Astrocyte of the hippocampus (primary cell): ENCODE results near the gene TMOD3.
A peak's percentile ranks its signal among the peaks of the same experiment; 100 is the strongest.
"Not testable (repeated sequence)": the region's sequence is repeated elsewhere in the genome, so short reads cannot be mapped to it uniquely, and the experiment has no call there.

ENCODE experiments used
- DNase-seq: peaks from one replicate; pipeline ENCODE4 v3.0.0; 2011; ENCODE audit warnings: low read depth, low spot score

TMOD3 gene

DNA sequence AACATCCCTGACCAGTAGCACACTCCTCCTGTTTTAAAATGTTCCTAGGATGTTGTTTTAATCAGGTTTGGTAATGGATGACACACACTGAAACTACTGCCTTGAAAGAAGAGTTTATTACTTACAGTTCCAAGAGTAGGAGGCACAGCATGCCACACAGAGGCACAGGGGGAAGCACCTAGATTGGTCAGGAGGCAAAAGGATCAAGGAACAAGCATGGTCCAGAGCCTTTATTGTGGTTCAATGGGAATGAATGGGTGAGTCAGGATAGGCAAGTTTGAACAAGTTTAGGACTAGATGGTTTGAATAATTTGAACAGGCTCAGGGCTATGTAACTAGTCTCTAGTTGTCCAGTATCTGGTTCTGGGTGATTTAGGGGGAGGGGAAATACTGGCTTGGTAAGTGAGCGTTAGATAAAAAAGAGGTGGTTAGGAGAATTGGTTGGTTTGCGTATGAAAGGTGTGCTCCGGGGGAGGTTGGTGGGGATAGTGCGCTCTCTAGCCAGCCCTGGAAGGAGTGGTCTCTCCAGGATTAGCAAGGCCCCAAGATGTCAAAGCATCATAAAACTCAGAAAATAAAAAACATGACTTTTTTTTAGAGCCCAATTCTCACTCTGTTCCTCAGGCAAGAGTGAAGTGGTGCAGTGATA is 35.1 kb downstream of the TMOD3 start:
- peak; percentile 53 for DNase-seq

DNA sequence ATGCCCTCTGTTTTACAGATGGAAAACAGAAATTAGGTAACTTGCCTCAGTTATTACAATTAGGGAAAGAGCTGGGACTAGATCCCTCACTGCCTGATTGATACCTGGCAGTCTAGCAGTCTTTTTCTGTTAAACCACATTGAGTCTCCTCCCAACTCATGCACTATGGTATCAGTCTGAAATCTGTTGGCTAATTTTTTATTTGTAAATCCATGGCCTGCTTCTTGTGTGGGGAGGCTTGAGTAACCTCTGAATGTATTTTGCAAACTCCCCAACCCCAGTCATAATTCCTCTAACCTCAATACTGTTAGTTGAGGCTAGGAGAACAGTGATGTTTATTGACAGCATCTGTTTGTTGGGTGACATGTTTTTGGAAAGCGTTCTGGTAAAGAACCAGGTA is 35.9 kb downstream of the TMOD3 start:
- DNase-seq = no peak

DNA sequence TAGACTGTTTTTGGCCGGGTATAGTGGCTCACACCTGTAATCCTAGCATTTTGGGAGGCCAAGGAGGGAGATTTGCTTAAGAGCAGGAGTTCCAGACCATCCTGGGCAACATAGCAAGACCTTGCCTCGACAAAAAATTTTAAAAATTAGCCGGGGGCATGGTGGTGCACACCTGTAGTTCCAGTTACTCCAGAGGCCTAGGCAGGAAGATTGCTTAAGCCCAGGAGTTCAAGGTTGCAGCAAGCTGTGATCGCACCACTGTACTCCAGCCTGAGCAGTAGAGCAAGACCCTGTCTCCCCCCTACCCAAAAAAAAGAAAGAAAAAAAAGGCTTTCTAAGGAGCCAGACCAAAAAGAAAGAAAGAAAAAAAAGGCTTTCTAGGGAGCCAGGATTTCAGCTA is 36.7 kb downstream of the TMOD3 start:
- DNase-seq = no peak

DNA sequence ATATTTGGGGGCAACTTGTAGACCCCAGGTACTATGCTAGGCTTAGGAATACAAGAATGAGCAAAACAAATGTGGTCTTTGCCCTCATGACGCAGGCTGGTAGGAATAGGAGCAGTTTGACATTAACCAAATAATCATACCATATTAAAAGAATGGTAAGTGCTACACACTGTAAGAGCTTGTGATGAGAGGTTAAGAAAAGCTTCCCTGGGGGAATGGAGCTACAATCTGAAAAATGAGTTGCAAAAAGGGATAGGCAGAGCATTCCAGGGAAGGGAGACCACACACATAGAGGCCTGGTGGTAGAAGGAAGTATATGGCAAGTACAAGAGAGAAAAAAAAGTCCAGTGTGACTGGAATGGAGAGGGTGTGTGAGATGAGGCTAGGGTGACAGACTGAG is 37.3 kb downstream of the TMOD3 start:
- DNase-seq = no peak

DNA sequence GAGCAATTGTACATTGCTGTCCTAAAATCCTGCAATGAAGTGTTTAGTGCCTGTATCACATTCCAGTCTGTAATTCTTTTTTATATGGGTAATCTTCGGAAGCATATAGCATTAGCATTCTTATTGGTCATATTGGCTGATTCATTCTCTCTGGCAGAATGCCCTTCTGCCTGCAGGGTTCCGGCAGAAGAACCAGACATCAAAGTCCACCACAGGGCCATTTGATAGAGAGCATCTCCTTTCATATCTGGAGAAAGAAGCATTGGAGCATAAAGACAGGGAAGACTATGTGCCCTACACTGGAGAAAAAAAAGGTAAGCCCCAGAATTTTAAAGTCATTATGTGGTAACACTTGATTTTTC is 39.6 kb downstream of the TMOD3 start:
- peak; percentile 67 for DNase-seq

DNA sequence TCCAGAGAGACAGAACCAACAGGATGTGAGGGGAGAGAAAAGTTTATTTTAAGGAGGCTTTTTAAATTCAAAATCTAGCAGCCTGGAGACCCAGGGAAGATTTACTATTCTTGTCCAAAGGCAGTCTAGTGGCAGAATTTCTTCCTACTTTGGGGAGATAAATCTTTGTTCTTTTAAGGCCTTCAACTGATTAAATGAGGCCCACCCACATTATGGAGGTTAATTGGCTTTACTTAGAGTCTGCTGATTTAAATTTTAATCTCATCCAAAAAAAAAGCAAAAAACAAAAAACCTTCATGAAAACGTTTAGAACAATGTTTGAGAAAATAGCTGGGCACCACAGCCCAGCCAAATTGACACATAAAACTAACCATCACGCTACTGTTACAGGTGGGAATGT is 41.3 kb downstream of the TMOD3 start:
- no peak for DNase-seq

DNA sequence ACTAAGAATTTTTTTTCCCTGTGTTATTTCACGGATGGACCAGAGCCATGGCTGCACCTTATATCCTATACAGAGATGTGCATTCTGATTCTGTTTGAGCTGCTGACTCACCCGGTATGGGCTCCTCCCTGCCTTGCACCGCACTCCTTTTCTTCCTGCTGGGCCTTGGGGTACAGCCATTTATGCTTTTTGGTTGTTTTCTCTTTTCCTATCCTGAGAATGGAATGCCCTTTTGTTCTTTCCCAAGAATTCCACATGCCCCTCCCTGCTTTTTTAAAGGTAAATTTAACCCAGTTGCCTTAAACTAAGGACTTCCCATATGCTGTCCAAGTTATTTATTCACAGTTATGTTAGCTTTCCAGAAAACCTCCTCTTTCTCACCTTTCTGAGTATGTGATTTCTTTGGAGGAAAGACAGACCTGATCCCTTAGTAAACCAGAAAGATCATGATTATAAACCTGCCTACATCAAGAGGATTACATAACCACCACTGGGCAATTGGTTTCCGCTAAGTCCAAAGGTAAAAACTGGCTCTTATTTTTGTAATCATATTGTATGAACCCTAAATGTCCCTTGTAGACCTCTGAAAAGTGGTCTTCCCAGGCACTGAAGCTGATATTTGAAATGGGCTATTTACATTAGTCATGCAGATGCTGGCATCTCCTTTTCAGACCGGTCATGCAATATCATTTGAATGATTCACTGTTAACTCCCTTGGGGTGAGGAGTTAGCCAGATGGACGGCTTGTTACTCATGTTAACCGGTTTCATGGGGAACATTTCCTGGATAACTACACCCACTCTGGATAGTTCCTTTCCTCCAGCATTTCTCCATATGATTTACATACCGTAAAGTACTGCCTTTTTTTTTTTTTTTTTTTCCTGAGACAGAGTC is 45.5 kb downstream of the TMOD3 start:
- peak; percentile 90 for DNase-seq

DNA sequence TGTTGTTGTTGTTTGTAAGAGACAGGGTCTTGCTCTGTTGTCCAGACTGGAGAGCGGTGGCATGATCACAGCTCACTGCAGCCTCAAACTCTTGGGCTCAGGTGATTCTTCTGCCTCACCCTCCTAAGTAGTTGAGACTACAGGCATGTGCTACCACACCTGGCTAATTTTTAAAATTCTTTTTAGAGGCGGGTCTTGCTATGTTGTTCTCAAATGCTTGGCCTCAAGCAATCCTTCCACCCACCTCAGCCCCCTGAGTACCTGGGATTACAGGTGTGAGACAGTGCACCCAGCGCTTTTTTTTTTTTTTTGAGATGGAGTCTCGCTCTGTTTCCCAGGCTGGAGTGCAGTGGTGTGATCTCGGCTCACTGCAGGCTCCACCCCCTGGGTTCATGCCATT is 46.7 kb downstream of the TMOD3 start:
- no peak for DNase-seq

DNA sequence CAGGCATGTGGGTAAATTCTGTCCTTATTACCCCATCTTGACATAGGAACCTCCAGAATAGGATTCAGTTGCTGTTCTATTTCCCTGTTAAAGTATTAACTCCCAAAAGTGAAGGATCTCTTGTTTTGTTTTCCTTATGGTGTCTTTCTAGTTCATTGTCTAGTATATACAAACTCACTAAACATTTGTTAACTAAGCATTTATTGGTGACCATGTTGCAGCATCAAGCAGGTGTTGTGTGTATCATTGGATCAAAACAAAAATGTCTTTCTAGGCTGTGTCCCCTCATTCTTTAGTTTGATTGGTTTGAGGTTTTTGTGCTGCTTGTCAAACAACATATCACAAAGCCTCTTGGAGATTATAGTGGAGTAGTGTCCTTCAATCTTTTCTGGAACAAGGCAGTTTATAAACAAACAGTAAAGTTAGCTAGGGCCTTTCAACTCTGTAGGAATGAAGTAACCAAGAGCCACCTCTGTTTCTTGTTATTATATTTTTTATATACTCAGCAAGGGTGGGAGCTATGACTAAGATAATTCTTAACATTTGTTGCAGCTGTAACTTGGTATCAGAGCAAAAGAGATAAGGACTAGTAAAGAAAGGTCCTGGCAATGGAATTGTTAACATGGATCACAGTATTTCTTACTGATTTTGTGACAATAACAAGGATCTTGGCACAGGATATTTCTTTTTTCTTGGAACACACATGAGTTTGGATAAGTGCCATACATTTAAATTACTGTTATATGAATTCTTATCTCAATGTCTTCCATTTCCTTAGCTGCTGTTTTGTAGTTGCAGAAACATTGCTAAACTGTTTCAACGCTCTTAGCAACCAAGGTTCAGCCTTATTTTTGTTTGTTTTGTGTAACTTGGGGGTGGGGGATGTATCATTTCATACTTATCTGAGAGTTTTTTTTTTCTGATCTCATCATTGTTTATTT is 49.3 kb downstream of the TMOD3 start:
- DNase-seq = peak; percentile 56

DNA sequence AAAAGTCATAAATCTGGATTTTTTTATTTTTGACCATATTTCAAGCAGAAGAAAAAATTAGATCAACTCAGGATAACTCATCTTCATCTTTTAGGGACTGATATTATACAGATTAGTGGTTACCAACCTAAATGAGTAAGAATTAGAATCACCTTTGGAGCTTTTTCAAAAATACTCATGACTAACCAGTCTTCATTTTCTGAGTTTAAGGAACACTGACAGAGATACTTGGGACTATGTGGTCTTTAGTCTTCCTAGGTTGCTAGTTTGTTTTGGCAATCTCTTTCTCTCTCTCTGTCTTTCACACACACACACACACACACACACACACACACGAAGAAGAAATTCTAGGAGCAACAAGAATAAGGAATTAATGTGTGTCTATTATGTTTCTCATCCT is 50.1 kb downstream of the TMOD3 start:
- peak; percentile 28 for DNase-seq

DNA sequence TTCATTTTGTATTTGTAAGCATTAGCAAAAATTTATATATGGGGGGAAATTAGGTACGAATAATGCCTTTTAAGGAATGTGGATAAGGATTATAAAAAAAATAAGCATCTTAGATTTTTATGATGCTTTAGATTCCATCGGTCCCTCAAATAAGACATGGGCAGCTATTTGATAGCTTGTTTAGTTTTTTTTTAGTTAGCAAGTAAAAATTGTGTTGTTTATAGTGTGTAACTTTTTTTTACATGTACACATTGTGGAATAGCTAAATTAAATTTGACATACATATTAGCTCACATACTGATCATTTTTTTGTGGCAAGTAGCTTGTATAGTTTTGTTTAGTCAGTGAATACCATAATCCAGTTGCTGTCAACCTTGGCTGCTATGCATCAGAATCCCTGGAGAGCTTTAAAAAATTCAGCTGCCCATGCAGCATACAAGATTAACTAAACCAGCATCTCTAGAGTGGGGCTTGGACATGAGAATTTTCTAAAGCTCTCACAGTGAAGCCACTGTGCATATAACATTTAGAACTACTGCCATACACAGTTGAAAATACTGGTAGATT is 53.9 kb downstream of the TMOD3 start:
- DNase-seq = peak; percentile 68

DNA sequence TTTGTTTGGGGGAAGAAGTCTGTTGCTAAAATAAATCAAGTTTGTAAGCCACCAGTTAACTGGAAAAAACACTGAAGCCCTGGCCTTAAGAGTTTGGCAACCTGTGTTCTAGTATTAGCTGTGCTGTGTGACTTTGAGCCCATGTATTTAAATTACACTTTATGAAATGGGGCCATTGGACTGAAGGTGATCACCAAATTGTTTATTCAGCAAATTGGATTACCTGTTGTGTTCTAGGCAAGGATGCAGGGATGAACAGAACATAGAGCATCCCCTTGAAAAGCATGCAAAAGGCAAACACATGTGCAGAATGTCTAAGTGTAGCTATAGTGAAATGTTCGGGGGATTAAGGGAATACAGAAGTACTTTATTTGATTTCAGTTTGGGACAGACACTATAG is 54.6 kb downstream of the TMOD3 start:
- no peak for DNase-seq

DNA sequence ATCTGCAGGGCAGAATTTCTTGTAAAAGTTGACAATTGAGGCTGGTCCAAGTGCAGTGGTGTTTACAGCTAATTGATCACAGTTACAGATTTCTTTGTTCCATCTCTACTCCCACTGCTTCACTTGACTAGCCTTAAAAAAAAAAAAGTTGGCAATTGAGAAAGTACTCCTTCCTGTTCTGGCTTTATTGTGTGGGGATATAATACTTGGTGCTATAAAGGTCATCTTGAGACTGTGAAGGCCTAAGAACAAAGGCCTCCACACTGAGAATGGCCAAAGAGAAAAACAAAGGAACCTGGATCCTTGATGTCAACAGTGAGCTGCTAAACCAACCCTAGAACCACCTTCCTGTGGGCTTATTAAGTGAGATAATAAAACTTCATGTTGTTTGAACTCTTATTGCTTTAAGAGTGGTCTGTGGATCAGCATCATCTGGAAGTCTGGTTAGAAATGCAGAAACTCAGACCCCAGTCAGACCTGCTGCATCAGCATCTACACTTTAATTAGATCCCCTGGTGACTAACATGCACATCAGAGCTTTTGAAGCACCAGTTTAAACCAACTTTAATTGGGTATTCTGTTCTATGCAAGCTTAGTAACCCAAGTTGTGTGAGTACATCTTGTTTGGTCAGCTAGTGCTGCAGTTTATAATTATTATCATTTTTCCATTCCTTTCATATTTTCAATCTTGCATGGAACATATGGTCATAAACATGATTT is 55.2 kb downstream of the TMOD3 start:
- DNase-seq = peak; percentile 37

DNA sequence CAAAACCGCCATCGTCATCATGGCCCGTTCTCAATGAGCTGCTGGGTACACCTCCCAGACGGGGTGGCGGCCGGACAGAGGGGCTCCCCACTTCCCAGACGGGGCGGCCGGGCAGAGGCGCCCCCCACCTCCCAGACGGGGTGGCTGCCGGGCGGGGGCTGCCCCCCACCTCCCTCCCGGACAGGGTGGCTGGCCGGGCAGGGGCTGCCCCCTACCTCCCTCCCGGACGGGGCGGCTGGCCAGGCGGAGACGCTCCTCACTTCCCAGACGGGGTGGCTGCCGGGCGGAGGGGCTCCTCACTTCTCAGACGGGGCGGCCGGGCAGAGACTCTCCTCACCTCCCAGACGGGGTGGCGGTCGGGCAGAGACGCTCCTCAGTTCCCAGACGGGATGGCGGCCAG is 56.3 kb downstream of the TMOD3 start:
- not testable (repeated sequence) for DNase-seq

DNA sequence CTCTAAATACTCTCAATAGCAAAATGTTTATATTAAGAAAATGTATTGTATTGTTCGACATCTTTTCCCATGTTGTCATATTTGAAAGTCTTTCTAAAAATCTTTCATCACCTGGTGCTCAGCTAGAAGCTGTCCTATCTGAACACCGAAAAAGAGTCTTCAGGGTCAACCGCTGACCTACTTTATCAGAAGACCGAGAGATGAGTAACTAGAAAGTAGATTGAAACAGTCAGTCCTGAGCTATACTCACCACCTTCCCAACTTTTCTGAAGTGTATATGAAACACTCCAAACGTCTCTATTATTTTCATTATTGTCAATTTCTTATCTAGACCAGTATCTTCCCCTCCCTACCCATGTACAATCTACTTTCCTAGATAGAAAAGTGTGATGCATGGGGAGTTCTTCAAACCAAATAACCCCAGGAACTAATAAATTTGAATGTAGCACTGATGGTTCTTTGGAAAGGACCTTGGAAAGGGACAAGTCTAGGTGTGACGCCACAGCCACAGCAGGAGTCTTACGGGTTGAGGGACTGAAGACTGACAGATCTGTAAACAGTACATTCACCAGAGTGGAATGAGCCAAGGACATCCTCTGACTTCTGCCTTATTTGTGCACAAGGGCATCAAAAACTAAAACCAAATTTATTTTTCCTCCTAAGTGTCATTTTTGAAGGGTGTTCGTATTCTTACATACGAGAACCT is 58.6 kb downstream of the TMOD3 start:
- DNase-seq = no peak

DNA sequence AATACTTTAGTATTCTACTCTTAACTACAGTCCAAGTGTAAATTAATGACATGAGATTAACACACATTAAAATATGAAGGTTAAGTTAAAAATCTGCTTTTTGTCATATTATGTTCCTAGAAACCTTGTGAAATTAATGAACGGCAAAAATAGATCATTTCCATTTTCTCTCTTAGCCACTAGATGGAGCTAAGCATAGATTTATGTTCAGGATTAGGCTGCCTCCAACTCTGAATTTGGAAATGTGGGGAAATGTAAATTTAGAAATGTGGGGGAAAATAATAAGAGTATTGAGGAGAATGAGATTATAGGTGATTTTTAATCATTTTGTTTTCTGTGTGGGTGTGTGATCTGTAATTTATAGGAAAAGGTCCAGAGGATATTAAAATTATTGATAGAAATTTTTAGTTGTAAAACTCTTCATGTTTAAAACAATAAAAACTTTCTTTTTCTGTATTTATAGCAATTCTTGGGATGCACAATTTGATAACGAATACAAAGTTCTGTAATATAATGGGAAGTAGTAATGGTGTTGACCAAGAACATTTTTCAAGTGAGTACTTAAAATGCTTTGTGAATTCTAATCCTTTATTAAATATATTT is 59.2 kb downstream of the TMOD3 start:
- peak; percentile 31 for DNase-seq

DNA sequence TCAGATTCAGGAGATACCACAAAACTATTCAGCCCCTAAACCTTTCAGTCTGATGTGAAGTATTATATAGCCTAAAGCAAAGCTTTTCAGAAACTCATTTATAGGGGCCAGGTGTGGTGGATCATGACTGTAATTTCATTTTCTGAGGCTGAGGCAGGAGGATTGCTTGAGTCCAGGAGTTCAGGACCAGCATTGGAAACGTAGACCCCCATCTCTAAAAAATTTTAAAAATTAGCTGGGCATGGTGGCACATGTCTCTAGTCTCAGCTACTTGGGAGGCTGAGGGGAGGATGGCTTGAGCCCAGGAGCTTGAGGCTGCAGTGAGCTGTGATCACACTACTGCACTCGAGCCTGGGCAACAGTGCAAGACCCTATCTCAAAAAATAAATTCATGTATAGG is 60.0 kb downstream of the TMOD3 start:
- DNase-seq = no peak

DNA sequence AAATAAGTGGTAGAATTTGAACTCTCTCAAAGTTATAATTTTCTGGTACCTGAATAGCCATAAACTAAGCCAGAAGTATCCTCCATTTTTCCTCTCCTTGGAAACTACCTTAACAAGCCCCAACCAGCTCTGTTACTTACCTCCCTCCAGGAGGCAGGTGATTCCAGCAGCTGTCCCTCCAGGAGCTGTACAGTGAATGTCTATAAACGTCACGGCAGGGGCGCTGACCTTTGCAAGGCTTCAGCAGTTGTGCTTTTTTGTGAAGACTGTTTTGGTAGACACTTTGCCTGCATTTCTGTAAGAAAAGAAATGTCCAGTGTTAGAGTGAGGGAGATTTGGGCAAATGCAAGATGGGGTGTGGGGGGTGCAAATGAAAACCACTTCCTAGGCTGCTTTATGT is 75.0 kb downstream of the TMOD3 start:
- no peak for DNase-seq

DNA sequence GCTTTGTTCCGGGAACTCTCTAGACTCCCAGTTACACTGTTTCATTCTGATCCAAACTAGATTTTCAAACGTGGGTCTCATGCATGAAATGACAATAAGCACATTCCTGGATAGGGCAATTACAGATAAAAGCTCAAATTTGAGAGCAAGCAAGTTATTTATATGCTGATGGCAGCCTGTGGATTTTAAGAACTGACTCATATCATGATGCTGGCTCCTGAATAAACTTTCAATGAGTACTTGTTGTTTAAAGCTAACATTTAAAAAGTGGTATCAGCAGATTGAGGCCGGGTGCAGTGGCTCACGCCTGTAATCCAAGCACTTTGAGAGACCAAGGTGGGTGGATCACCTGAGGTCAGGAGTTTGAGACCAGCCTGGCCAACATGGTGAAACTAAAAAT is 75.5 kb downstream of the TMOD3 start:
- peak; percentile 21 for DNase-seq
